Measurements from ENCODE around the gene GRIK4.

GRIK4 gene

DNA sequence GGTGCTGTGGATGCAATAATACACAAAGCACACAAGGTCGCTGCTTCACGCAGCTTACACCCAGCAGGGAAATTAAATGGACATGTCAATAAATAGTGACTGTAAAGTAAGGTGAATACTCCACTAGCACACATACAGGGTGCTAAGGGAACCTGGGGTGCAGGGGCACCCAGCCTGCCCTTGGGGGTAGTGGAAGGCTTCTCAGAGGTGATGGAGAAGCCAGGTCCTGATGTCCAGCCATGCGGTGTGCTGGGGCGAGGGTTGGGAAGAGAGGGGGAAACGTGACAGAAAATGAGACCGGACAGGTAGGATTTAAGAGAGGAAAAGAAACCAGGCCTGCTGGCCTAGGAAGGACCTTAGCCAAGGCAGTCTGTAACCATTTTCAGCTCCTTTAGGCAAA lies 200.5 kb downstream of the GRIK4 start:
- no peak for DNase-seq

DNA sequence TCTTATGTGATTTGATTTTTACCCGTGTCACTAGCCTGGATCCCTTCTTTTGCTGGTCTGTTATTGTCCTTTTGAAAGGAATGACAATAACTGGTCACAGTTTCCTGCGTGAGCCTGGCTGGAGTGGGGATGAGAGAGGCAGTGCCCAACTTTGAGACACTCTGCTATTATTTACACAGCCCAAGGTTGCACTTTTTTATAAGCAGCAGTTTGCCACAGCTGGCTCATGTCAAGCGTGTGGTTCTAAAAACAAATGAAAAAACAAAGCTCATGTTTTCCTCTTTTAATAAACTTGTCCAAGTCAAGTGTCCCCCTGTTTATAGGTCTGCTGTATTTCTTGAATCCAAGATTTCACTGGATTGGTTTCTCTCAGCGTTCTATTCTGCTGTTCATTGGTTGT lies 201.3 kb downstream of the GRIK4 start:
- no peak for DNase-seq

DNA sequence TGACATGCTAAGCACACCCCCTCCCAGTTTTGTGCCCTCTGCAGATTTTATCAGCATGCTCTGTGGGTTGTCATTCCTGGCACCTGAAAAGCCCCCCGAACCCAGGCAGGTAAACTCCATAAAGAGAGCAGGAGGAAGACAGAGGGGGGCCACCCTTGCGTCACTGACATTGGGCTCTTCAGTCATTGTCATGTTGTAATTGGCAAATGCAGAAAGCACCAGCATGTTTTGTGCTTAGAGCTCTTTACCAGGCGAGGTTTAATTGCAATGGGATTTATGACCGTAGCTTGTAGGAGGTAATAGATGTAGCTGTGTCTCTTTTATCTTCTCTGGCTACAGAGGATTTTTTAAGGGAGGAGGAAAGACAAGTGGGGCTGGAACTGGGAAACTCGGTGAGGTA lies 201.7 kb downstream of the GRIK4 start:
- DNase-seq: no peak

DNA sequence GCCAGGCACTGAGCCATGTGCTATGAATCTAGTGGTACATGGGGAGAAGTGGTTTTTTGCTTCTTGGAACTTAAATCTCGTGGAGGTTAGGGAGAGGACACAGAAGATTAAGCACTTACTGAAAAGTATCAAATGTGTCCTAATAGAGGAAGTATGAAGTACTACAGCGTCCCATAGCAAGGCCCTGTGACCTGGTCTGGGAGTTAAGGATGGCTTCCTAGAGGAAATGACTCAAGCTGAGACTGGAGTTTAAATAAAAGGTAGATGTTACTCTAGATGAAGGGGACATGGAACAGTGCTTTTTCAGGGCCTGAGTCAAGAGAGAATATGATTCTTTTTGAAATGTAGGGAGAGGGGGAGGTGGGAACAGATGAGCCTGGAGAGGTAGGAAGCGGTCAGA lies 202.9 kb downstream of the GRIK4 start:
- DNase-seq: no peak

DNA sequence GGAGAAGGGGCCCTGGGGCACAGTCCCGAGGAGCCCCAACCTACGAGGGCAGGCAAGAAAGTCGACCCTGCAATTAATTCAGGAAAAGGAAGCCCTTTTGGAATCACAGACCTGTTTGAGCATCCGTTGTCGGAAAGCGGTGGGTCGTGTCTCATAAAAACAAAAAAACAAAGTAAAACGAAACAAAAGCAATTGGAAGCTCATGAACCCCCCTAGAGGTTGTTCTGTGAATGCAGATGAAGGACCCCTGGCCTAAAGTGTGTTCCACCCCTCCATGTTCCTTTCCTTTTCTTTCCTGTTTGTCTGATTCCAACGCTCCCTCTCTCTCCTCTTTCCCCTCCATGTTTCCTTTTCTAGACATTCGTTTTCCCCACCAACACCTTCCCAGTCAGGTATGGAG lies 203.7 kb downstream of the GRIK4 start:
- DNase-seq: no peak

DNA sequence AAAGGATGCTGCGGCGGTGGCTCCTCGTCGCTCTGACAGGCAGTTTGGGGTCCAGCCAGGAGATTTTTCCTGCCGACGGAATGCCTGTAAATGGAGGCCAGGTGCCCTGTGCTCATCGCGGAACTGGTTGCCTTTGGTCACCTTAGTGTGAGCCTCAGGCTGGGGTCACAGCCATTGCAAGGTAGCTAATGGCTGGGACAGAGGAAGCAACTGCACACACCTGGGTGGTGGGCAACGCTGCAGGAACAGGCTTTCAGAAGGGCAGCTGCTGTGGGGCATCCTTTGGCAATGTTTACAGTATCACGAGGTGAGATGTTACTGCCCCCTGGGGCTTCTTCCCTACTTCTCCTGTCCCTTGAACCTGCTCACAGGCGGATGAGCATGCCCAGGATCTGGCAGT lies 205.5 kb downstream of the GRIK4 start:
- DNase-seq: no peak

DNA sequence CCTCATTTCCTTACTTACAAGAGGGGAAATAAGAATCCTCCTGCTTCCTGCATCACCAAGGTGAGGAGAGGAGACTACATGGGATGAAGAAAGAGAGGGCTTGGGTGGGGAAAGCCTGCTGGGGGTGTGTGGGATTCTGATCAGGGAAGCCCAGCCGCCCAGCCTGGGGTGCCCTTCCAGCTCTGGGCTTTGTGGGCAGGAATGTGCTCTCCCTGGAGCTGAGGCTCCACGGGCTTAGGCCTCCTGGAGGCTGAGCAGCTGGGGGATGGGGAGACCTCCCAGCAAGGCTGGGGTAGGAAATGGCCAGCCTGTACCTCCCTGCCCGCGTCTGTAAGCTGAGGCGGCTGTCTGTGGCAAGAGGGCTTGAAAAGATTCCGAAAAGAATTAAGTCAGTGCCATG lies 206.1 kb downstream of the GRIK4 start:
- DNase-seq: no peak

DNA sequence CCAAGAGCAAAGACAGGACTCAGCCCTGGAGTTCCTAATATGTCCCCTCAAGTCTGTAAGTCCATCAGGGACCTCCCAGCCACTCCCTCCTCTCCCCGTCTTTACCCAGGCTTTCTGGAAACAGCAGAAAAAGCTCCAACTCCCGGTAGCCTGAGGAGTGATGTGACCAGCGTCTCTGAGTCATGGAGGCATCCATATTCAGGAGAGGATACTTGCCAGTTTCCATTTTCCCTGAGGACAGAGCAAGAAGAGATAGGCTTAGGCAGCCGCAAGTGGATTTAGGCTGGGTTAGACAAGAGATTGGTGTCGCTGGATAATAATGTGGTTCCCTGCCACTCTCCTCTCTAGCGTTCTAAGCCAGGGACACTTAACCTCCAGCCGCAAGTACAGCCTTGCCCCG lies 206.6 kb downstream of the GRIK4 start:
- no peak for DNase-seq

DNA sequence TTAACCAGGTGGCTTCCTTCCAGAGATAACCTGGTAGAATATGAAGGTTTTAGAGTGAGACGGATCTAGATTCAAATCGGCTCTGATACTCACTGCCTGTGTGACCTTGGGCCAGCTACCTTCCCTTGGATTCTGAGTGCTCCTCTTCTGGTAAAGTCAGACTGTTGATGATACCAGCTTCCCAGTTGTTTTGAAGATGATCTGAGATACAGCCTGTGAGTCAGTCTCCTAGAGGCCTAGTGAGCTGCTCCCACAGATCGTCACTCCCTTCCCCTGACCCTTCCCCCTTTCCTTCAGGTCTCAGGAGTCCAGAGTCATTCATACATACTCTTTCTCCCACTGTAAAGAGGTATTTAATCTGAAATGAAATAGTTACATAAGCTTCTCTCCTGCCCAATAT lies 207.8 kb downstream of the GRIK4 start:
- DNase-seq: no peak

DNA sequence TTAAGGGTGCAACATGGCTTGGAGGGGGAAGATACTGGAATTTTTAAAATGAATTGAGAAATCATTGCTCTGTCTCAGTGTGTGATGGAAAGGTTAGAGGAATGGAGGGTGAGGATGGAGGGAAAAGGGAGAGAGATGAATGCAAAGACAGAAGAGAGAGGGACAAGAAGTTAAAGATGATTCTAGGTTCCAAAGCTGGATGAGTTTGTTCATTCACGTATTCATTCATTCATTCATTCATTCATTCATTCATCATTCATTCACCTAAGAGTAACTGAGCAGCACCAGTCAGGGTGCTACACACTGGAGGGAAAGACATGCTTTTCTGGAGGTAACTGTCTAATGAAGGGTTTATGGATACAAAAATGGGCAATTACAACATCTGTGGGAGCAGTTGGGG lies 209.2 kb downstream of the GRIK4 start:
- no peak for DNase-seq

DNA sequence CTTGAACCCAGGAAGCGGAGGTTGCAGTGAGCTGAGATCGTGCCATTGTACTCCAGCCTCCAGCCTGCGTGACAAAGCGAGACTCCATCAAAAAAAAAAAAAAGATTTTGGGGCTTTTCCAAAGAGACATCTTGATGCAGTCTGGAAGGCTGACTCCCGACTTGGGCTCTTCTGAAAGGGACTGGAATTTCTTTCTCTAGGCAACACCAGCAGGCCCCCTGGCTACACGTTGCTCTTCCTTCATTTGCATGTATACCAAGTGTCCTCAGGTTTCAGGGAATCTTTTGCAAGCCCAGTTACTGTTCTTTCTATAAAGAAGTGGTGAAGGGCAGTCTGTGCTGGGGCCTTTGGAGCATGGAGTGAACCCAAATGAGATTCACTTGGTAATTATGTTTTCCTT lies 211.0 kb downstream of the GRIK4 start:
- DNase-seq: no peak

DNA sequence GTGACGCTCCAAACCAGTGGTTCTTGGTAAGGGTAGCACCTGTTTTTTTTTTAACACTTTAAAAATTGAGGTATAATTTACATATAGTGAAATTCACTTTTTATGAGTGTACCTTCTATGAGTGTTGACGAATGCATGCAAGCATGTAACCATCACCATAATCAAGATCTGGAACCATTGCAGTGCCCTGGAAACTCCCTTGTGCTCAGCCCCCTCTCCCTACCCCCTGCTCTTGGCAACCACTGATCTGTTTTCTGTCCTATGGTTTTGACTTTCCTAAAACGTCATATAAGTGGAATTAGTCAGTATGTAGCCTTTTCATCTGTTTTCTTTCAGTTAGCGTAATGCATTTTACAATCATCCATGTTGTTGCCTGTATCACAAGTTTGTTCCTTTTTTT lies 212.2 kb downstream of the GRIK4 start:
- DNase-seq: no peak

DNA sequence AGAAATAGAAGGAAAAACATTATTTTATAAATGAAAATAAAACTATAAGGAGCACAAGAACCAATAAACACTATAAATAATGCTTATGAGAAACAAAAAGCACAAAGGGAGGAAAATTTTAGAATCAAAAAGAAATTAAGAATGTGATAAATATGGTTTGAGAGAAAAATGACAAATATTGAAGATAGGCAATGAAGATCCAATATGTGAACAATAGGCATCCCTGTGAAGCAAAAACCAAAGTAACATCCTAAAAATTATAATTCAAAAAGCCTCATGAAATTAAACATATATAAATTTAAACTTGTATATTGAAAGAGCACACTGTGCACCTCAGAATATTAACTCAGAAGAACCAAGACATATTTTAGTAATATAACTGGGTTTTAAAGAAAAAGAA lies 216.2 kb downstream of the GRIK4 start:
- DNase-seq: no peak

DNA sequence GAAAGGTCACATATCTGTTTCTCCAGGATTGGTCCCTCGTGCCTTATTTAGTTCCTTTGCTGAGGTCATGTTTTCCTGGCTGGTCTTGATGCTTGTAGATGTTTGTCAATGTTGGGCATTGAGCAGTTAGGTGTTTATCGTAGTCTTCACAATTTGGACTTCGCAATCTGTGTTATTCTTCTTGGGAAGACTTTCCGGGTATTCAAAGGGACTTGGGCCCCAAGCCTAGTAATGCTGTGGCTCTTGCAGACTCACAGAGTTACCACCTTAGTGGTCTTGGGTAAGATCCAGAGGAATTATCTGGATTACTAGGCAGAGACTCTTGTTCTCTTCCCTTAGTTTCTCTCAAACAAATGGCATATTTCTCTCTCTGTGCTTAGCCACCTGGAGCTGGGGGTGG lies 223.5 kb downstream of the GRIK4 start:
- no peak for DNase-seq

DNA sequence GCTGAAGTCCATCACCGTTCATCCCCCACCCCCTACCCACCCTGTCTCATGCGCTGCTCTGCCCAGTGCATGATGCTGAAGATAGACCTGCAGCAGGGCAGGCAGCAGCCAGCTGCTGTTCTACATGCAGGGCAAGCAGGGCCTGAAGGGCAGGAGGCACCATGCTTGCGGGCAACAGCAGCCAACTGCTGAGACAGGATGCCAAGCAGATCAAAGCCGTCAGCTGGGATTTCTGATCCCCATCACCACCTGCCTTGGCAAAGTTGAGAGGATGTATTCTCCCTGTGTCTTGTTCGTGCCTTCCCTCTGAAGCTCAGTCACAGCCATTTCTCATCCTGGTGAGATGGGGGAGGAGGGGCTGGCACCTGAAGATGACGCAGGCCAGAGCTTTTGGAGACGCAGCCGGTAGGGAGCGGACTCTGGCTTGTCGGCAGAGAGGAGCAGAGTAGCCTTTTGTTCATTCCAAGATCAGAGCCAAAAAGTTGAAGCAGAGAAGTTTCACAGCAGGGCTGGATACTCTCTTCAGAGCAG lies 227.0 kb downstream of the GRIK4 start:
- no peak for DNase-seq

DNA sequence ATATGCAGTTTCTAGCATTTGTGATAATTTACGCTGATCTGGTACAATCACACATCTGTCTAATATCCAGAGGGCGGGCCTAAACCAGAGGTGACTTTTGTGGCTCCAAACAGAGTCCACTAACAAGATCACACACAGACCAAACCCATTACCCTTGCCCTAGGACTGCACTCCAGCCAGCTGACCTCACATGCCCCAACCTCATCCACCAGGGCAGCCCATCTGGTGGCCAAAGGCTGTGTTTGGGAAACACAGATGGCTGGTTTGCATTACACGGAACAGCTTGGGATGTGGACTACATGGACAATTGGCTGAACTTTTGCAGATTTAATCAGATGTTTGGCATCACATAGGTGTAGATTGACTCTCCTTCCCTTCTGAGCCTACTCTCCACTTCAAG lies 228.2 kb downstream of the GRIK4 start:
- DNase-seq: no peak

DNA sequence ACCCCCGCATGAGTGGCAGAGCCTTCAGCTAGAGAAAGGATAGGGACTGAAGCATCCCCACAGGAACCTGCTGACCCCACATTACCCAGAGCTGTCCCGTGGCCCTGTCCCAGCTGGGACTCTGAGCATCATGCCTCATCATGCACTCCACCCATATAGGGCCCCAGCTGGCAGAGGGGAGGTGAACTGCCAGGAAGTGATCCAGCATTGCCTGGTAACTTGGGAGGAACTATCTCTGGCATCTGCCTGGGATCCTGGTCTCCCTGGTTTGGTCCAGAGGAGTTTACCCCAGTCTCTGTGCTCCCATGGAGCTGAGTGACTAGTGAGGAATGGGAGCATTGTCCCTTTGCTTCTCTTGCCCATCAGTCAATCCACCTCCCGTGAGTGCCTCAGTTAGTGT lies 228.8 kb downstream of the GRIK4 start:
- no peak for DNase-seq

DNA sequence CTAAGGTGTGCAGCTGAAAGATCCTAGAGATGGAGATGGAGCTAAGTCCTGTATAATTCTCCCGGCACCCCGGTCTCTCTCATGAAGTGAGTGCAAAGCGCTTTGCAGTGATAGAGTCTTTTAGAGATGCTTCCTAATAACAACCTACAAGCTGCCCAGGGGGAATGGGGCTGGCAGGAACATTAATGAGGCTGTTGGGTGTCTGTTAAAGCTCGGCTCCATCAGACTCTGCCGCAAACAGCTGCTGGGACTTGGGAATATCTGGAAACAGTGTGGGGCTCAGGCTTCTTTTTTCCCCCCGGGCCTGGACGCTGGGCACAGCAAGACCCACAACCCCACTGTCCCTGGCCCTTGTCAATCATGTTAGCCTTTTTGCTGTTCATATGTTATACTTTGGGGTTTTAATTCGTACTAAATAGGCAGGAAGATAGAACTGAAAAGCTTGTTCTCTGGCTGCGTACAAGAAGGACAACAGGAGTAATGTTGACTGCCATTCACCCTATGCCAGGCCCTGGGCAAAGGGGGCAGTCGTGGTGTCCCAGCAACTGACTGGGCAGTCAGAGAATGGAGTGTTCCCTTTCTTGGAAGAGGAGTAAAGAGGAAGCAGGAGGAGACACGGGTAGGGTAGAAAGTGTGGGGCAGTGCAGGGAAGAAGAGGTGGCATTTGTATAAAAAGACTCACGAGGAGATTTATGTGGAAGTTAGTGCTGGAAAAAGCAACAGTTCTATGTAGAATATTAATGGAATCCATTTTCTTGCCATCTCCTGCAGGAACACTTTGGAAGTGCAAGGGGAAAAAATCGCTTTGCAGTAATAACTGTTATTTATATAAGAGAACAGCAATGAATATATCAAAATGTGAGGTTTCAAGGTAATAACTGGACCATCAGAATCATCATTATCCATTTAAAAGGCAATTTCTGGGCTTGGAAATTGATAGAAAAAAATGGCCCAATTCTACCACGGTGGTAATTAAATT lies 232.8 kb downstream of the GRIK4 start:
- DNase-seq: no peak

DNA sequence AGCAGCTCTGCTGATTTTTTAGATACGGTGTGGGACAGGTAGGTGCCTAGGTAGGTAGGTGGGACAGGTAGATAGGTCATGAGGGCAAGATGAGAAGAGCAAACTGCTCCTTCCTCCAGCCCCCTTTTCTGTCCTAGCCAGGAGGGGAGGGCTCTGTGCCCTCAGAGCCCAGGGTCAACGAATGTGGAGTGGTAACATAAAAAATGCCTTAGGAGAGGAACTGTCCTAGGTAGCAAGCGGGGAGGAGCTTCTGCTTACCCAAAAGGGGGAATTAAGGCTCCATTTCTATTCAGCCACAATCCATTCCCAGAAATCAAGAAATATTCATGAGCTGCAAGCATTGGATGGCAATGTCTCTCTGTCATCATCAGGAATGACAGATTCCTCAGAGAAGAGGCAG lies 234.8 kb downstream of the GRIK4 start:
- DNase-seq: no peak

DNA sequence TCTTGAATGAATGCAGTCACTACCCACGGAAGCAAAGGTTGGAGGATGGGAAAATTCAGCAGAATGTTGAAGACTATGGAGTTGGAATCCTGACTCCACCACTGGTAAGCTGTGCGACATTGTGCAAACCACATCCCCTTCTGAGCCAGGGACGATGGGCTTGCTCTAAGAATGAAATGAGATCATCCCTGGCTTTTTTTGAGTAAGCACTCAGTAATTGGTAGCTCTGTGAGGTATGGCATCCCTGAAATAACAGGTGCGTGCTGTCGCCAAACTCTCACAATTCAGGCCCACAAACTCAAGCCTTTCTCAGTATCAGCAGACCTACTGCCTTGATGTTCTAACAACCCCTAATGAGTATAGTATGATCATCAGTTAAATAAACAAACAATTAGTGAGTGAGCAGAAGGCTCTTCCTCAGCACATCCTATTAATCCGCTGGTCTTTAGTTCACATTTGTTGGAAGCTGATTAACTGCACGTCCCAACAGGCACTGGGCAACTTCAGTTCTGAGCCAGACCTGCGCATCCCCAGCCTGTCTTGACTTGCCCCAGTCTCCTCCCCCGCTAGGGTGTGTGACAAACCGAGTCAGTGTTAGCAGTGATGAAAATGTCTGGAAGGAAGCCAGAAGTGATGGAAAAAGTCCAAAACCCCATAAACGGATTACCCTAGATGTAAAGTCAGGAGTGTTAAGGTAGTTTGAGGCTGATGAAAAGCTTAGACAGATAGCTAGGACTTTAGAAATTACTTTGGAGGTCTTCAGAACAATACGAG lies 235.5 kb downstream of the GRIK4 start:
- DNase-seq: no peak

DNA sequence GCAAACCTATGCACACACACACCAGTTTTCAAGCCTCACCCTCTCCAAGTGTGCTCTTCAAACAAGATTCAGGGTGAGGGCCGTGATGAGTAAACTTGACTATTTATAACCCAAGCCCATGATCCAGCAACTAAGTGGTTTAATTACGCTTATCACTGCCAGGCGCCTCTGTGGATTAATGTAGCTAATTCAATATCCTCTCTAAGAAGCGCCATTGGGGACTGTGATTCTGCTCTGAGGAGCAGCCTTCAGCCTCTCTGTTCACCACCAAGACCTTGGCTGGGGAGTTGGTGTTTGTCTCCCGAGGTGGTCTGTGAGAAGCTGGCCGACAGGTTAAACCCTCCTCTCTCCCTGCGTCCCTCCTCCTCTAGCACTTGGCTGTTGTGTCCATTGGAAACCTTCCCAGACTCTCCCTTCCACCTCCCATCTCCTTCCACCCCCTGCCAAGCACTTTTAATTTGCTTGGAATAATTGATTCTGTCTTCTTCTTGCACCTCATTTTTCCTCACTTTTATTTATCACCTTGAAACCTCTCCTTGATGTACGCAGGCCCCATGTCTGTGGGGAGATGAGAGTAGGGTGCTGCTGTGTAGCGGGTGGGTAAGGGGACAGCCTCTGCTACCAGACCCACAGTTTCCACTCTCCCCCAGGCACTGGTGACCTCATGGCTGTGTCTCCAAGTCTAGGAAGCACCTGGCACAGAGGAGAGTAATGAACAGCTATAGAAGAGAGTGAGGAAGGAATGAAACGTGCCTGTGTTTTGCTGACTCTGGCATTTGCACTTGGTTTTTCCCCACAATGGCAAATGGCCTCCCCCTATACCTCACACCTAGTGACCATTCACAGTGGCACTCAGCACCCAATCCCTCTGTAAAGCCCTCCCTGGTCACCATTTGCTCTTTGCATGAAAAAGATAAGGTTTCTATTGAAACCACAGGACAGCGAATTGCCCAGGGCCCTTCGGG lies 236.6 kb downstream of the GRIK4 start:
- no peak for DNase-seq

DNA sequence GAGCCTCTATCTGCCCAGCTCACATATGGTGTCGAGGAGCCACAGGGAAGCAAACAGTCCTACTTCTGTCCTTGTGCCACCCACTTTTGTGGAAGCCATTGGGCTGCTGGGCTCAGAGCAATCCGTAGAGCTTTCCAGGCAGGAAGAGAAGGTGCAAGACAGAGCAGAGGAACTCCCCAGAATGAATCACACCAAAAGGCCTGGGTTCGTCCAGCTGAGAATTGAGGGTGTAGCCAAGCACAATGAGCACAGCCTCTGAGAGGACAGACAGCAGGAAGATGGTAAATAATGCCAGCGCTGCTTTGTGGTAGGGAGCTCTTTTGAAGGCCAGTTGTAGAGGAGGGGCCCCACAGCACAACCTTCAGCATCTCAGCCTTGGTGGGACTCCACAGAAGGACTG lies 237.8 kb downstream of the GRIK4 start:
- no peak for DNase-seq

Data from activated naive CD4-positive, alpha-beta T cell (primary cell).